Right hindlimb (tissue), 1 donor: ENCODE data around the gene ASPSCR1.

ENCODE experiments used
- DNase-seq: peaks from one replicate; pipeline ENCODE4 v3.0.0-alpha.2; 2018

Gene ASPSCR1

GRCh38 chr17:82015311-82015971 is 38.0 kb downstream of the ASPSCR1 start:
- DNase-seq = no peak

- DNase-seq = no peak
These were observed 38.8 kb downstream of the ASPSCR1 start for GRCh38 chr17:82016061-82016874.

GRCh38 chr17:82016875-82017459 is 39.5 kb downstream of the ASPSCR1 start:
- no peak for DNase-seq

- no peak for DNase-seq
These were observed 40.3 kb downstream of the ASPSCR1 start for GRCh38 chr17:82017612-82018151.

GRCh38 chr17:82018152-82018988 is 40.9 kb downstream of the ASPSCR1 start:
- DNase-seq = no peak

GRCh38 chr17:82018989-82019689 is 41.7 kb downstream of the ASPSCR1 start:
- DNase-seq = no peak

GRCh38 chr17:82019690-82020571 is 42.5 kb downstream of the ASPSCR1 start:
- DNase-seq = no peak

GRCh38 chr17:82020572-82021106 is 43.2 kb downstream of the ASPSCR1 start:
- no peak for DNase-seq

GRCh38 chr17:82021107-82021899 is 43.9 kb downstream of the ASPSCR1 start:
- peak; percentile 80 for DNase-seq

- DNase-seq = no peak
These were observed 44.5 kb downstream of the ASPSCR1 start for GRCh38 chr17:82021900-82022309.

GRCh38 chr17:82022310-82022980 is 45.0 kb downstream of the ASPSCR1 start, which contains the start of gene CENPX:
CENPX (minus strand) TSS chr17:82022878; CDS start chr17:82022861, 17 bp downstream.
- no peak for DNase-seq

- peak; percentile 100 for DNase-seq
These were observed 45.6 kb downstream of the ASPSCR1 start, which contains the start of gene LRRC45 for GRCh38 chr17:82022981-82023446. LRRC45 (plus strand) TSS chr17:82023305; CDS start chr17:82023644, 339 bp downstream.

GRCh38 chr17:82023447-82024241 is 46.2 kb downstream of the ASPSCR1 start:
- no peak for DNase-seq

- DNase-seq = no peak
These were observed 47.4 kb downstream of the ASPSCR1 start for GRCh38 chr17:82024859-82025258.

GRCh38 chr17:82025401-82026107 is 48.1 kb downstream of the ASPSCR1 start:
- DNase-seq = no peak

GRCh38 chr17:82028246-82028645 is 50.8 kb downstream of the ASPSCR1 start:
- no peak for DNase-seq

- DNase-seq = no peak
These were observed 51.5 kb downstream of the ASPSCR1 start for GRCh38 chr17:82028966-82029365.
